ENCODE results near the gene INSM1. TPM values are rescaled to one million over a fixed set of nuclear protein-coding genes. Genes with fewer than 3 reads are reported as not detected.

Gene INSM1
- total RNA-seq, 6 experiments from 2014 or later, result not detected

GRCh38 chr20:20395903-20396568, 28.1 kb downstream of the INSM1 start:
- no peak overlapping the region for H3K4me3 Mint-ChIP-seq
- H3K9me3 Mint-ChIP-seq, result no peaks in the 10 kb centered on the region
- TF ChIP-seq CTCF (IDR thresholded peaks at IDR 0.05), result no peak
- H3K27ac Mint-ChIP-seq, result no peak overlapping the region
- H3K4me1 Mint-ChIP-seq (ENCODE audit: low read depth), result peaks cover 18% of the 10 kb centered on the region
- peaks cover 2% of the 10 kb centered on the region for H3K27me3 Mint-ChIP-seq (ENCODE audit: insufficient read depth)
- H3K36me3 Mint-ChIP-seq (ENCODE audit: low read depth), result no peaks in the 10 kb centered on the region
- no peak for DNase-seq

GRCh38 chr20:20396794-20397193, 28.9 kb downstream of the INSM1 start:
- H3K4me3 Mint-ChIP-seq, result no peak overlapping the region
- peaks cover 18% of the 10 kb centered on the region for H3K4me1 Mint-ChIP-seq (ENCODE audit: low read depth)
- peaks cover 2% of the 10 kb centered on the region for H3K27me3 Mint-ChIP-seq (ENCODE audit: insufficient read depth)
- no peaks in the 10 kb centered on the region for H3K36me3 Mint-ChIP-seq (ENCODE audit: low read depth)
- no peak overlapping the region for H3K27ac Mint-ChIP-seq
- H3K9me3 Mint-ChIP-seq, result no peaks in the 10 kb centered on the region
- TF ChIP-seq CTCF (IDR thresholded peaks at IDR 0.05), result no peak
- no peak for DNase-seq

GRCh38 chr20:20398123-20398522, 30.2 kb downstream of the INSM1 start:
- Mint-ChIP-seq H3K4me3 (no peak overlapping the region), H3K27ac (no peak overlapping the region), H3K27me3 (ENCODE audit: insufficient read depth) (peaks cover 2% of the 10 kb centered on the region)

GRCh38 chr20:20399531-20400500, 31.9 kb downstream of the INSM1 start:
- H3K36me3 Mint-ChIP-seq (ENCODE audit: low read depth), result no peaks in the 10 kb centered on the region
- no peak for TF ChIP-seq CTCF (IDR thresholded peaks at IDR 0.05)

More at GRCh38 chr20:20398123-20398522, 30.2 kb downstream of the INSM1 start:
- no peaks in the 10 kb centered on the region for H3K9me3 Mint-ChIP-seq
- H3K36me3 Mint-ChIP-seq (ENCODE audit: low read depth), result no peaks in the 10 kb centered on the region
- H3K4me1 Mint-ChIP-seq (ENCODE audit: low read depth), result peaks cover 12% of the 10 kb centered on the region
- TF ChIP-seq CTCF (IDR thresholded peaks at IDR 0.05), result no peak
- DNase-seq, result no peak

GRCh38 chr20:20401991-20402390, 34.1 kb downstream of the INSM1 start:
- Mint-ChIP-seq H3K27me3 (ENCODE audit: insufficient read depth) (peaks cover 8% of the 10 kb centered on the region), H3K4me3 (no peak overlapping the region), H3K27ac (no peak overlapping the region), H3K36me3 (ENCODE audit: low read depth) (no peaks in the 10 kb centered on the region), H3K9me3 (no peaks in the 10 kb centered on the region), H3K4me1 (ENCODE audit: low read depth) (no peaks in the 10 kb centered on the region)
- no peak for TF ChIP-seq CTCF (IDR thresholded peaks at IDR 0.05)
- DNase-seq, result no peak

More at GRCh38 chr20:20399531-20400500, 31.9 kb downstream of the INSM1 start:
- no peaks in the 10 kb centered on the region for H3K9me3 Mint-ChIP-seq
- peaks cover 2% of the 10 kb centered on the region for H3K27me3 Mint-ChIP-seq (ENCODE audit: insufficient read depth)
- H3K4me1 Mint-ChIP-seq (ENCODE audit: low read depth), result no peaks in the 10 kb centered on the region
- DNase-seq, result no peak
- H3K4me3 Mint-ChIP-seq, result no peak overlapping the region
- no peak overlapping the region for H3K27ac Mint-ChIP-seq

All from HFFc6 (cell line).